ENCODE measurements around the gene FSCN2. TPM values are rescaled to one million over a fixed set of nuclear protein-coding genes. Genes with fewer than 3 reads are reported as not detected.

The FSCN2 gene
- total RNA-seq, 2 donors from 2014 or later = 1.0 to 2.2 TPM

DNA sequence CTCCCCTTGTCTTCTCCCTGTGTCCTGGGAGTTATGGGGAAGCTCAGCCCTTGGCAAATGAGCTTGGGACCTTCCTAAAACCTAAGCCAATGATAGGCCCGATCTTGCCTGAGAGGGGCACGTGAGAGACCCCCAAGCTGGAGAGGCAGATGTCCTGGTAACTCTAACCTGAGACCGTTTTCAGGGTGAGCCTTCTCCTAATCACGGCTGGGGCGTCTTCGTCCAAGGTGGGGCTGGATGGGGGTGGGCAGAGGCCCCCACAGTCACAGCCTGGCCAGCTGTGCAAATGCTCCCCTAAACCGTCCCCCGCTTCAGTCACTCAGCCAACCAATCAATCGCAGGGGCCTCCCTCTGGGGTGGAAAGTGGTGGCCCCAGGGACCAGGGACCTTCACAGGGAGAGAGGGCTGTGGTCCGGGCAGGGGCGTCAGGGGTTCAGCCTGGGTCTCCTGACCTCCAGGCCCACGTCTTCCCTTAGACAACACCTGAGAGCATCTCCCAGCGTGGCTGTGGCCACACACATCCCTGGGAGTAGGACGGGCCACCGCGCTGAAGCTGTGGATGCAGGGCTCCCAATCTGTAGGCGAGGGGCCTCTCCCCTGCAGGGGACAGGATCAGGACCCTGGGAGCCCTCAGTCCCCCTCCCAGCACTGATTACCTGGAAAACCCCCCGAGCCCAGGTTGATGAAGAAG, 46.2 kb upstream of the FSCN2 start:
- Histone ChIP-seq H3K9ac (ENCODE audit: low read depth in 2 of 2, low read length in 2 of 2) (peak overlapping the region; percentile 20 to 34), H3K27ac (no peak overlapping the region)
- DNase-seq = no peak

DNA sequence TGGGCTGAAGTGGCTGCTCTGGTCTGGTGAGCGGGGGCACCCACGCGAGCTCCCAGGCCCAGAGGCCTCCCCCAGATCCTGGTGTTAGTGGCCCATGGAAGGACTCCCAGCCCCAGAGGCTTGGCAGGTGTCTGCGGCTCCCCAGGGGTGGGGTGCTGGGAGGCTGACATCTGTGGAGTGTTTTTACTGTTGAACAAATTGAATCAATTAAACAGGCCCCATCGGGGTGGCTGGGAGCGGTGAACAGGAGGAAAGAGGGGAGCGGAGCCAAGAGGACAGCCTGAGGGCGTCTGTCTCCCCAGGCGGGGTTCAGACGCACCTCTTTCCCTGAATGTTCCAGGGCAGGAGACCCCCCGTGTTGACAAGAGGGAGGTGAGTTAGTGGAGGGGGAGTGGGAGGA, 45.5 kb upstream of the FSCN2 start:
- no peaks in the 10 kb centered on the region for H3K36me3 ChIP-seq
- H3K4me1 ChIP-seq = peaks cover 16% of the 10 kb centered on the region
- TF ChIP-seq, protein P1, sequence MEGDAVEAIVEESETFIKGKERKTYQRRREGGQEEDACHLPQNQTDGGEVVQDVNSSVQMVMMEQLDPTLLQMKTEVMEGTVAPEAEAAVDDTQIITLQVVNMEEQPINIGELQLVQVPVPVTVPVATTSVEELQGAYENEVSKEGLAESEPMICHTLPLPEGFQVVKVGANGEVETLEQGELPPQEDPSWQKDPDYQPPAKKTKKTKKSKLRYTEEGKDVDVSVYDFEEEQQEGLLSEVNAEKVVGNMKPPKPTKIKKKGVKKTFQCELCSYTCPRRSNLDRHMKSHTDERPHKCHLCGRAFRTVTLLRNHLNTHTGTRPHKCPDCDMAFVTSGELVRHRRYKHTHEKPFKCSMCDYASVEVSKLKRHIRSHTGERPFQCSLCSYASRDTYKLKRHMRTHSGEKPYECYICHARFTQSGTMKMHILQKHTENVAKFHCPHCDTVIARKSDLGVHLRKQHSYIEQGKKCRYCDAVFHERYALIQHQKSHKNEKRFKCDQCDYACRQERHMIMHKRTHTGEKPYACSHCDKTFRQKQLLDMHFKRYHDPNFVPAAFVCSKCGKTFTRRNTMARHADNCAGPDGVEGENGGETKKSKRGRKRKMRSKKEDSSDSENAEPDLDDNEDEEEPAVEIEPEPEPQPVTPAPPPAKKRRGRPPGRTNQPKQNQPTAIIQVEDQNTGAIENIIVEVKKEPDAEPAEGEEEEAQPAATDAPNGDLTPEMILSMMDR (IDR thresholded peaks at IDR 0.05) = no peak
- peaks cover 4% of the 10 kb centered on the region for H3K27me3 ChIP-seq
- no peaks in the 10 kb centered on the region for H3K9me3 ChIP-seq
- H3K9ac ChIP-seq (ENCODE audit: low read depth in 2 of 2, low read length in 2 of 2) = no peak overlapping the region
- intact Hi-C loops (cut with DNase I) = loop anchor here (5.0 kb wide), 1 partner anchor 80 kb away; no protein-coding TSS in a partner anchor
- DNase-seq = no peak
- no peak overlapping the region for H3K27ac ChIP-seq
- no peak overlapping the region for H3K4me3 ChIP-seq

More for the DNA sequence above, 46.2 kb upstream of the FSCN2 start:
- H3K4me3 ChIP-seq = peak overlapping the region; percentile 48
- intact Hi-C loops (cut with DNase I) = loop anchor here (5.0 kb wide), 1 partner anchor 80 kb away; no protein-coding TSS in a partner anchor
- peaks cover 13% of the 10 kb centered on the region for H3K4me1 ChIP-seq
- TF ChIP-seq, protein P1 (IDR thresholded peaks at IDR 0.05) = no peak
- peaks cover 4% of the 10 kb centered on the region for H3K27me3 ChIP-seq
- no peaks in the 10 kb centered on the region for H3K36me3 ChIP-seq
- no peaks in the 10 kb centered on the region for H3K9me3 ChIP-seq

DNA sequence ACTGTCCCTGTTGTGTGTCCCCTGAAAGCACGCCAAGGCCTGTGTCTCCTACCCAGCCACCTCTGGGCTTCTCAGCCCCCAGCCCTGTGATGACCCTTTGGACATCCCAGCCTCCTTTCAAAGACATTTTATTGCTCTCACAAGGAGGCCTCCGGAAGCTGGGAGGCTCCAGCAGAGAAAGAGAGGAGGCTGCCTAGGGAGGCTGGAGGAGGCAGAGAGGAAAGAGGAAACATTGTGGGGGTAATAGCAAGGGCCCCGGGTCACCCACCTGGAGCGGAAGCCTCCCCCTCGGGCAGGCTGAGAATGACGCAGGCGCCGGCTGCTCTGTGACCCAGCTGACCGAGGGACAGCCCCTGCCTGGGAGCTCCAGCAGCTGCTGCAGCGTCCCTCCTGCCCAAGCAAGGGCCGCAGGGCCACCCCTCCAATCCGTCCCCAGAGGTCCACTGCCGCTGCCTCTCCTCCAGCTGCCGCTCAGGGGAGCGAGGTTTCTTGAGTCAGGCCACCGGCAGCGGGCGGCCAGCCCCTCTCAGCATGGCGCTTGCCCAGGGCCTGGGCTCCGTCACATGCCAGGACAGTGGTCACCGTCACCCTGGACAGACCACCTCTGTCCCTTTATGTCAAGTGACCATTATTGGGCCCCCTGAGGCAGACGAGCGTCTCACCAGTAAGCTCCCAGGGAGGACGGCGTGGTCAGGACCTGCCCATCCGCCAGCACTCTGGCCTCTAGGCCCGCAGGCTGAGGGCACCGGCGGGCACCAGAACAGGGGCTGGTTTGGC, 44.9 kb upstream of the FSCN2 start:
- H3K9me3 ChIP-seq = no peaks in the 10 kb centered on the region
- intact Hi-C loops (cut with DNase I) = loop anchor here (5.0 kb wide), 1 partner anchor 81 kb away; no protein-coding TSS in a partner anchor
- H3K4me1 ChIP-seq = peaks cover 16% of the 10 kb centered on the region
- TF ChIP-seq, protein P1 (IDR thresholded peaks at IDR 0.05) = no peak
- H3K4me3 ChIP-seq = peak overlapping the region; percentile 26
- H3K27me3 ChIP-seq = peaks cover 4% of the 10 kb centered on the region
- H3K36me3 ChIP-seq = no peaks in the 10 kb centered on the region
- peak; percentile 32 for DNase-seq
- H3K9ac ChIP-seq (ENCODE audit: low read depth in 2 of 2, low read length in 2 of 2) = peak overlapping the region; percentile 34 to 38
- H3K27ac ChIP-seq = no peak overlapping the region

DNA sequence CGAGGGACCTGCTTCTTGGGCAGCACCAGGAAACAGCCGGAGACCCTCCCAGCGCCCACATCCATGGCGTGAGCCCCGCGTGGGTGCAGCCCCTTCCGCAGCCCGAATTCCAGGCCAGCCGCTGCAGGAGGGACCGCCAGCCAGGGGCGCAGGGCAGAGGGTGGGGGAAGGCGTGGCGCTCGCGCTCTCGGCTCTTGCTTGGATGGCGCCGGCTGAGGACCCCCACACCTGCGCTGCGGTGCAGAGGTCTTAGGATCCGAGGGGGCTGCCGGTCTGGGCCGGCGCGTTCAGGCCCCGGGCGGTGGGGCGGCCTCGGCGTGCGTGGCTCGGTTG, 44.3 kb upstream of the FSCN2 start:
- Histone ChIP-seq H3K36me3 (no peaks in the 10 kb centered on the region), H3K9me3 (no peaks in the 10 kb centered on the region), H3K4me1 (peaks cover 16% of the 10 kb centered on the region), H3K4me3 (peak overlapping the region; percentile 26), H3K27ac (no peak overlapping the region), H3K27me3 (peaks cover 4% of the 10 kb centered on the region), H3K9ac (ENCODE audit: low read depth in 2 of 2, low read length in 2 of 2) (peak overlapping the region; percentile 34 to 38)
- no peak for DNase-seq
- TF ChIP-seq, protein P1 (IDR thresholded peaks at IDR 0.05) = no peak
- intact Hi-C loops (cut with DNase I) = loop anchor here (2.0 to 5.0 kb wide), 2 partner anchors 82 to 231 kb away; no protein-coding TSS in a partner anchor

DNA sequence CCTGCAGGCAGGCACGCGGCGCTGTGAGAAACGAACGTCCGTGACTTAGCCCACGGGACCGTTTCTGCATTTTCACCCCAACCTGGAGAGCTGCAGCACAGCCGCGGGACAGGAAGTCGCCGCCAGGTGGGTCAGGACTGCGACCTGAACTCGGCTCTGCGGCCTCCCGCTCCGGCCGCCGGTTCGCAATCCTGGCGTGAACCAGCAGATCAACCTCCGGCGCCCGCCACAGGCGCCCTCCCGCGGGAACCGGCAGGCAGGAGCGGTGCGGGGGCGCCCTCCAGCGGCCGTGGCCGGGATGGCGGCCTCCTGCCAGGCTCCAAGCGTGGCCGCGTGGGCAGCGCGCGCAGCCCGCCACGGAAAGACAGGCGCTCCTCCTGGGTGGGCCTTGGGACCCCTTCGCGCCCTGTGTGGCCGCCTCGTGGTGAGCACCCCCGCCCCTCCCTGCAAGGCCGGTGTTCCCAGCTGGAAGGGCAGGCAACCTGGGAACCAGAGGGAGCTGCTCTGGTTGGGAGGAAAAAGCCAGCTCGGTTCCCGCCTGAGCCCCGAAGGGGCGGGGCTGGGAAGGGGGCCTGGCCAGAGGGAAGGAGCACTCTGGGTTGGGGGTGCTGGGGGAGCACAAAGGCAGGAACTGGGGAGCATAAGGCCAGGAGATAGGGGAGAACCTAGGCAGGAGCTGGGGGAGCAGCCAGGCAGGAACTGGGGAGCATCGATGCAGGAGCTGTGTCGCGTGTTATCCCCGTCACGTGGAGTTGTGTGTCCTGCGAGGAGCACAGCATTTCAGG, 43.8 kb upstream of the FSCN2 start:
- Histone ChIP-seq H3K36me3 (no peaks in the 10 kb centered on the region), H3K4me3 (peak overlapping the region; percentile 26), H3K9me3 (no peaks in the 10 kb centered on the region), H3K4me1 (peaks cover 16% of the 10 kb centered on the region), H3K27me3 (peaks cover 4% of the 10 kb centered on the region), H3K27ac (no peak overlapping the region), H3K9ac (ENCODE audit: low read depth in 2 of 2, low read length in 2 of 2) (peak overlapping the region in 1 of 2 donors; percentile 49)
- DNase-seq = peak; percentile 86
- TF ChIP-seq, protein P1 (IDR thresholded peaks at IDR 0.05) = peak; percentile 99
- intact Hi-C loops (cut with DNase I) = loop anchor here (2.0 to 5.0 kb wide), 2 partner anchors 82 to 232 kb away; no protein-coding TSS in a partner anchor

All from colonic mucosa (tissue), 4 donors.